GM12801 (cell line): ENCODE results near the gene CDH13.

Experiments
- TF ChIP-seq, protein P1 (sequence below): IDR thresholded peaks from one replicate; pipeline ENCODE4 v1.5.1; 2011; ENCODE audit warnings: control low read depth; ENCODE audit not compliant: insufficient read length; ENCODE audit errors: extremely low read depth

CDH13 gene

DNA sequence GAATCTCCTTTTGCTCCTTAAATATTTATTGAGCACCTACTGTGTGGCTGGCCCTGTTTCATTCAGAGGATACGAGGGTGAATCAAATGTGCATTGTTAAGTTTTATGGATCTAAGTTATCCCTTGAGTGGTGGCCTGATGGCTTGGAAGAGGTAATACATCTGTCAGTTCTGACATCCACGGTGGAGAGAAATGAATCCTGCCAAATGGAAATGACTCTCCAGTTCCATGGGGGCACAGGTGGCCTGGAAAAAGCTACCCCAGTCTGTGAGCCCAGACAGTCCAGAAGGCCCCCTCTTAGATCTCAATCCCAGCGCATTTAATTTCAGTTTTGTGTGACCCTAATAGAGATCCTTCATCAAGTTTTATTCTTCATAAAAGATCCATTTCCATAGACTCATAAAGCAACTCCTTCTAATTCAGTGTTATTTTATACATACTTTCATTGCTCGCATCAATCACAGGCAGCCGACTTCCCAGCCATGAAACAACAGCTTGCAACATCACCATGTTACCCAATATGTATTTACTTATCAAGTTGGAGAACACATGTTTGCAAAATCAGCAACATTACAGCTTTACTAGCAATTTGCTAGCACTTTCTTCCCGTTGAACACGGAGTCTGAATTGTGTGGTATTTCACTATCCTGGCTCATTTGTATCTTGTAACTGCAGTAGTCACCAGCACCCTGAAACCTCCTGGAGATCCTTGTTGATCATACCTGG is 846.2 kb downstream of the CDH13 start:
- TF ChIP-seq, protein P1, sequence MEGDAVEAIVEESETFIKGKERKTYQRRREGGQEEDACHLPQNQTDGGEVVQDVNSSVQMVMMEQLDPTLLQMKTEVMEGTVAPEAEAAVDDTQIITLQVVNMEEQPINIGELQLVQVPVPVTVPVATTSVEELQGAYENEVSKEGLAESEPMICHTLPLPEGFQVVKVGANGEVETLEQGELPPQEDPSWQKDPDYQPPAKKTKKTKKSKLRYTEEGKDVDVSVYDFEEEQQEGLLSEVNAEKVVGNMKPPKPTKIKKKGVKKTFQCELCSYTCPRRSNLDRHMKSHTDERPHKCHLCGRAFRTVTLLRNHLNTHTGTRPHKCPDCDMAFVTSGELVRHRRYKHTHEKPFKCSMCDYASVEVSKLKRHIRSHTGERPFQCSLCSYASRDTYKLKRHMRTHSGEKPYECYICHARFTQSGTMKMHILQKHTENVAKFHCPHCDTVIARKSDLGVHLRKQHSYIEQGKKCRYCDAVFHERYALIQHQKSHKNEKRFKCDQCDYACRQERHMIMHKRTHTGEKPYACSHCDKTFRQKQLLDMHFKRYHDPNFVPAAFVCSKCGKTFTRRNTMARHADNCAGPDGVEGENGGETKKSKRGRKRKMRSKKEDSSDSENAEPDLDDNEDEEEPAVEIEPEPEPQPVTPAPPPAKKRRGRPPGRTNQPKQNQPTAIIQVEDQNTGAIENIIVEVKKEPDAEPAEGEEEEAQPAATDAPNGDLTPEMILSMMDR = no peak

DNA sequence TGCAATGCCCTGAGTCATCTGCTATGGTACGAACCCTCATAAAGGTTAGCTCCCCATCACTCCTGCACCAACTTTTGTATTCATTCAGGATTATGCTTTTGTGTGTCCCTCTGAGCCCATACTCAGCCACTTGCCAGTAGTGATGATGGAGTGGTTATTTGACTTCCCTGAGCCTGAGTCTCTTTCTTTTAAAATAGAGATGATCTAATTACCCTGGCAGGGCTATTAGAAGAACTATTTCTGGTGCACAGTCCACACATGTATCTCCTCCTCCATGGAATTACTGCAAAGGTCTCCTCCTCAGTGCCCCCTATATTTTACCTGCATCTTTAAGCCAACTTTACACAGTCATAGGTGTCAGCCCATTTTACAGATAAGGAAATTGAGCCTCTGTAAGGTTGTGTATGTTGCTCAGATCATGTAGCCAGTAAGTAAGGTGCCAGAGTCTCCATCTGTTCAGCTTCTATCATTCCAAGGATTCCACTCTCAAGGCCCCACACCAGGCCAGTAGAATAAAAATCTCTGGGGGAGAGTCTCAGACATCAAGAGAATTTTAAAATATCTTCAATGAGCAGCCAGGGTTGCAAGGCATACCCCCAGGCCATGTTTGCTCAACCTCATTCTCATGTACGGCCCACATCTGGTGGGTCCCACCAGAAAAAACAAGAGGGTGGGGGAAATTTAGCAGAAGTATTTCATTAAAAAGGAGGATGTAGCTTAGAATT is 847.3 kb downstream of the CDH13 start:
- TF ChIP-seq, protein P1 = no peak

DNA sequence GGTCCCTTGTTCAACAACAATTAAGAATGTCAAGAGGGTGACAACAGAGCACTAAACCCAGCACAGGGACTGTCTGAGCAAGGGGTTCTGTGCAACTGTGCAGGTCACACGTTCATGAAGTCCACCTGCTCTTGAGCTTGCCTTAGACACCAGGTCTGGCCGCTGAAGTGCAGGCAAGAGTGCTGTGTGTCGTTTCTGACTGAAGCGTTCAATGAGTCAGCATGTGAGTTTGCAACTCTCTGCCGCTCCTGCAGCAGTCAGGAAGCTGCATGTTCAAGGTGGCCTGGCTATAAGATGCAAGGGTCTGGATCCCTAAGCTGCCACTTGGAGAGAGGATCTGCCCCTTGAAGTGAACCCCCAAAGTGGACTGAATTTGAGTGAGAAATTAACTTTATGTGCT is 848.3 kb downstream of the CDH13 start:
- TF ChIP-seq, protein P1 = no peak

DNA sequence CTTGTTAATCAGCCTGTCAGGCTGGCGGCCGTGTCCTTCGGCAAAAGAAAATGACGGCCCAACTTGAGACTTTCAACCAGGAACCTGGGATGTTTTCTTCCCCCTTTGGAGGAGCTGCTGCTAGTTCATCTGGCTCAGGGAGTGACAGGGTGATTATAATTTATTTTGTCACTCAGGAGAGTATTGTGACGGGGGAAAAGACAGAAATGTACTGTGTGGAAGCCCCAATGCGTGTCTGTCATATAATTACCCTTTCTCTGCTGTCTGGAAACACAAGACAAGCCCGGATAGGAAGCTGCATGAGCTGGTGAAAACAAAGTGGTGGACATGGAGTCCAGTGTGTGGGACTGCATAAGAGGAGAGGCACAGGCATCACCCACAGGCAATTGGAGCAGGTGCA is 854.8 kb downstream of the CDH13 start:
- TF ChIP-seq, protein P1 = no peak

DNA sequence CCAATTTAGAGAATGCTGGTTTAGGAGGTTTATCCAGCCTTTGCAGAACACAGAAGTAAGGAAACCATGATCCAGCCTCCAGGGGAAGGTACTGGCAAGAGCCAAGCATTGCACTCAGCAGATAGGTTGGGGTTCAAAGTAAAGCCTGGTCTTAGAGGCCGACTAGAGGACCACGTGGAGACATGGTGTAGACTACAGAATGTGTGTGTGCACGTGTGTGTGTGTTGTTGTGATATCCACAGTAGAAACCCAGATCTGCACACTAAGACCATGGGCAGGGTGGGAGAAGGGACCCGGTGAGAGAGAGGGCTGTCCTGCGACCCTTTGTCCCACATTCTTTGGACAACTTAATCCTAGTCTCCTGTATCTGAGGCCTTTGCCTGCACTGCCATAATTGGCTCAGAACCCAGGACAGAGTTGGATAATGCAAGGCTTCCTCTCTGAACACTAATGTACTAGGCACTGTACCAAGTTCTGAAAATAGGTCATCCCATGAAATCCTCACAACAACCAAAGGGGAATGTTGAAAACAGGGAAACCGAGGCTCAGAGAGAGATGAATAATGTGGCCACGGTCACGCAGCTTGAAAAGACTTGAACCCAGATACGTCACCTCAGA is 855.9 kb downstream of the CDH13 start:
- TF ChIP-seq, protein P1 = no peak

DNA sequence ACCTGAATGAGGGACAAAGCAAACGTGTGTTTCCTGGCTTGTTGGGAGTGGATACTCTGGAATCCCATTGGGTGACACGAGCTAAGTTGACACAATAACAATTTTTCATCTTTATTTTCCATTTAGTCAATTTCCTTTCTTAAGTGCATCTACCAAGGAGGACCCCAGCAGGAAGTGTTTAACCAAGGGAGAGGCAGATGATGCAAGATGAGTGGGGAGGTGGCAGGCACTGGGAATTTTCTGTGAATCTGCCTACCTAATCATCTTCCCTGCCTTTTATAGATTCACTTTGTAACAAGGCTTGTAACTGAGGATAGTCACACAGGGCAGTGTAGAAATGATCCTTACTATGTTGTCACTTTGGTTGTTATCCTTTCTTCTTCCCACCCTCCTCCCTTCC is 863.3 kb downstream of the CDH13 start:
- TF ChIP-seq, protein P1 = no peak

DNA sequence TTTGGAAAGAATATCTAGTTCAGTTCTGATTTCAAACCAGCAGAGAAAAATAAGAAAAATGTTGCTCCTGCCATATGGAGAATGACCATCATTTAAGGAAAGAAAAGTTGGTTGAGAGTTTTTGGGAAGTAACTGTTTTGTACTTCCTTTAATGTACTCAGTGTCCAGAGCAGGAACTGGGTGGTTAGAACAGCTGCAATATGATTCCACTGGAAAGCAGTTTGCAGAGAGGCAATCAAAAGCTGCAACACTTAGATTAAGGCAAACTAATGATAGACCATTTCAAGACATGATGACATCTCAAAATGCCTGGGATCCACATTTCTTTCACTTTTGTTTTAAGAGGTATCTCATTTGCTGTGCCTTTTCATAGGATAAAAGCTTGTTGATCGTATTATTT is 867.7 kb downstream of the CDH13 start:
- TF ChIP-seq, protein P1 = no peak
